ENCODE data around the gene SNAP47.

Gene SNAP47

DNA sequence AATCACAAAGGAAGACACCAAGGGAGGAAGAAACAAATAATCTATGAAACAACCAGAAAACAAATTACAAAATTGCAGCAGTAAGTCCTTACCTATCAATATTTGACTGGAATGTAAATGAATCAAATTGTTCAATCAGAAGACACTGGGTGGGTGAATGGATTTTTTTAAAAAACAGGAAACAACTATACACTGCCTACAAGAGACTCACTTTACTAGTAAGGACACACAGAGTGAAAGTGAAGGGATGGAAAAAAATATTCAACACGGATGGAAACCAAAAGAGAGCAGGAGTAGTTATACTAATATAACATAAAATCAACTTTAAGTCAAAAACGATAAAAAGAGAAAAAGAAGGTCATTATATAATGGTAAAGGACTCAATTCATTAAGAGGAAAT lies 73.8 kb downstream of the SNAP47 start:
- H3K4me3 ChIP-seq (replicated peaks in 1 of 2; ENCODE audit: low read depth in 2 of 2, low read length in 2 of 2): no peak overlapping the region
- TF ChIP-seq, protein P1, sequence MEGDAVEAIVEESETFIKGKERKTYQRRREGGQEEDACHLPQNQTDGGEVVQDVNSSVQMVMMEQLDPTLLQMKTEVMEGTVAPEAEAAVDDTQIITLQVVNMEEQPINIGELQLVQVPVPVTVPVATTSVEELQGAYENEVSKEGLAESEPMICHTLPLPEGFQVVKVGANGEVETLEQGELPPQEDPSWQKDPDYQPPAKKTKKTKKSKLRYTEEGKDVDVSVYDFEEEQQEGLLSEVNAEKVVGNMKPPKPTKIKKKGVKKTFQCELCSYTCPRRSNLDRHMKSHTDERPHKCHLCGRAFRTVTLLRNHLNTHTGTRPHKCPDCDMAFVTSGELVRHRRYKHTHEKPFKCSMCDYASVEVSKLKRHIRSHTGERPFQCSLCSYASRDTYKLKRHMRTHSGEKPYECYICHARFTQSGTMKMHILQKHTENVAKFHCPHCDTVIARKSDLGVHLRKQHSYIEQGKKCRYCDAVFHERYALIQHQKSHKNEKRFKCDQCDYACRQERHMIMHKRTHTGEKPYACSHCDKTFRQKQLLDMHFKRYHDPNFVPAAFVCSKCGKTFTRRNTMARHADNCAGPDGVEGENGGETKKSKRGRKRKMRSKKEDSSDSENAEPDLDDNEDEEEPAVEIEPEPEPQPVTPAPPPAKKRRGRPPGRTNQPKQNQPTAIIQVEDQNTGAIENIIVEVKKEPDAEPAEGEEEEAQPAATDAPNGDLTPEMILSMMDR (IDR thresholded peaks at IDR 0.05; ENCODE audit: low read depth, low read length): no peak

DNA sequence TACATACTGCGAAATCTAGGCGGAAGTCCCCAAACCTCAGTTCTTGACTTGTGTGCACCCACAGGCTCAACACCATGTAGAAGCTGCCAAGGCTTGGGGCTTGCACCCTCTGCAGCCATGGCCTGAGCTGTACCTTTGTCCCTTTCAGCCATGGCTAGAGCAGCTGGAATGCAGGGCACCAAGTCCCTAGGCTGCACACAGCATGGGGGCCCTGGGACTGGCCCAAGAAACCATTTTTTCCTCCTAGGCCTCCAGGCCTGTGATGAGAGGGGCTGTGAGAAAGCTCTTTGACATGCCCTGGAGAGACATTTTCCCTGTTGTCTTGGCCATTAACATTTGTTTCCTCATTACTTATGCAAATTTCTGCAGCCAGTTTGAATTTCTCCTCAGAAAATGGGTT lies 78.7 kb downstream of the SNAP47 start:
- no peak for DNase-seq (ENCODE audit: low read depth in 2 of 2)
- TF ChIP-seq, protein P1 (IDR thresholded peaks at IDR 0.05; ENCODE audit: low read depth, low read length): no peak
- H3K4me3 ChIP-seq (replicated peaks in 1 of 2; ENCODE audit: low read depth in 2 of 2, low read length in 2 of 2): no peak overlapping the region

More for the DNA sequence above, 73.8 kb downstream of the SNAP47 start:
- no peak for DNase-seq (ENCODE audit: low read depth in 2 of 2)

DNA sequence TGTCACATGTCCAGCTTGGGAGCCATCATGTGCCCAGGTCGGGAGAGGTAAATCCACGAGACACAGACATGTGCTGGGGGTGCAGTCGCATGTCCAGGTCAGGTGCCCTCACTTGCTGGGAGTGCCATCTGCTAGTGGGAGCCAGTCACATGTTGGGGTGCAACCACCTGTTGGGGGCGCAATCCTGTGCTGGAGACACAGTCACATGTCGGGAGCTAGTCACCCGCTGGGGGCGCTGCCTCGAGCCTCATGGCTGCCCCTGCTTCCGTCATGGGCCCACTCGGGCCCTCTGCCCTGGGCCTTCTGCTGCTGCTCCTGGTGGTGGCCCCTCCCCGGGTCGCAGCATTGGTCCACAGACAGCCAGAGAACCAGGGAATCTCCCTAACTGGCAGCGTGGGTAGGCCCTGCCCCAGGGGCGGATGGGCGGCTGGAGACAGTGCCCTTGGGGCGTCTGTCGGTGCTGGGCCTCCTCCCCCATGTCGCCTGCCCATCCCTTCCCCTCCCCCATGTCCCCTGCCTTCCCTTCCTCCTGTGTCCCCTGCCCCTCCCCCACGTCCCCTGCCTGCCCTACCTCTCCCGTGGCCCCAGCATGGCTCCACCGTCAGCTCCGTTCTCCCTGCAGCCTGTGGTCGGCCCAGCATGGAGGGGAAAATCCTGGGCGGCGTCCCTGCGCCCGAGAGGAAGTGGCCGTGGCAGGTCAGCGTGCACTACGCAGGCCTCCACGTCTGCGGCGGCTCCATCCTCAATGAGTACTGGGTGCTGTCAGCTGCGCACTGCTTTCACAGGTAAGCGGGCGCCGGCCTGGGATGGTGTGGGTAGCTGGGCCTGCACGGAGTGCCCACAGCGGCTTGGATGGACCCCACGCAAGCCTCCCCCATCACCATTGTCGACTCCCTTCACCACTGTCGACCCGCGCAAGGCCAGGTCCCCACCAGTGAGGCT lies 80.5 kb downstream of the SNAP47 start, which contains the start of gene PRSS38:
Gene PRSS38 (plus strand): TSS at position 208 of the 942 bp plus-strand sequence. CDS start 42 bp downstream, at position 250.
- TF ChIP-seq, protein P1 (IDR thresholded peaks at IDR 0.05; ENCODE audit: low read depth, low read length): no peak
- no peak within 1 kb of the TSS for H3K4me3 ChIP-seq (replicated peaks in 1 of 2; ENCODE audit: low read depth in 2 of 2, low read length in 2 of 2)

DNA sequence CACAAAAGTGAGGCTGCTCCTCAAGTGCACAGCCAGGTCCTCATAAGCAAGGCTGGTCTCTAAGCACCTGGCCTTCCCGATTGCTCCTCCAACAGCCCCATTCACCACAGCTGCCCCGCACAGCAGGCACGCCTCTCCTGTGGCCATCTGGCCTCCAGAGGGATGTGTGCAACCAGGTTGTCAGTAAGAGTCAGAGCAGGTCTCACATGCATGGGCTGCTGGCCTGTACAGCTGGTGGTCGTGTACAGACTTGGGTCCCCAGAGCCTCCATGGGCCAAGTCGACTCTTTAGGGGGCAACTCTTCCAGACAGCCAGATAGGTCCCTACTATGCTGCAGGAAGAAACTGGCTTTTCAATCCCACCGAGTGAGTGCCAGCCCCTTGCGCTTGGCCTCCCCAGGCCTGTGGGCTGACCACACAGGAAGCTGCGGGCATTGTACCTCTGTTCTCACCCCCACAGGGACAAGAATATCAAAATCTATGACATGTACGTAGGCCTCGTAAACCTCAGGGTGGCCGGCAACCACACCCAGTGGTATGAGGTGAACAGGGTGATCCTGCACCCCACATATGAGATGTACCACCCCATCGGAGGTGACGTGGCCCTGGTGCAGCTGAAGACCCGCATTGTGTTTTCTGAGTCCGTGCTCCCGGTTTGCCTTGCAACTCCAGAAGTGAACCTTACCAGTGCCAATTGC lies 81.7 kb downstream of the SNAP47 start:
- no peak overlapping the region for H3K4me3 ChIP-seq (replicated peaks in 1 of 2; ENCODE audit: low read depth in 2 of 2, low read length in 2 of 2)
- TF ChIP-seq, protein P1 (IDR thresholded peaks at IDR 0.05; ENCODE audit: low read depth, low read length): no peak
- DNase-seq (ENCODE audit: low read depth in 2 of 2): no peak

More for the DNA sequence above, 80.5 kb downstream of the SNAP47 start, which contains the start of gene PRSS38:
- DNase-seq (ENCODE audit: low read depth in 2 of 2): no peak

DNA sequence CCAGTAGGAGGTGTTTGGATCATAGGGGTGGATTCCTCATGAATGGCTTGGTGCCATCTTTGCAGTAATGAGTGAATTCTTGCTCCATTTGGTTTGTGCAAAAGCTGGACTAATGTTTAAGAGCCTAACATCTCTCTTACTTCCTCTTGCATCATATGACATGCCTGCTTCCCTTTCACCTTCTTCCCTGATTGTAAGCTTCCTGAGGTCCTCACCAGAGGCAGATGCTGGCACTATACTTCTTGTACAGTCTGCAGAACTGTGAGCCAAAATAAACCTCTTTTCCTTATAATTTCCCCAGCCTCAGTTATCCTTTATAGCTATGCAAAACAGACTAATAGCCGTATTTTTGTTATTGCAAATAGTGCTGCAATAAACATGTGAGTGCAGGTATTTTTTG lies 88.3 kb downstream of the SNAP47 start:
- H3K4me3 ChIP-seq (replicated peaks in 1 of 2; ENCODE audit: low read depth in 2 of 2, low read length in 2 of 2): no peak overlapping the region
- no peak for DNase-seq (ENCODE audit: low read depth in 2 of 2)
- TF ChIP-seq, protein P1 (IDR thresholded peaks at IDR 0.05; ENCODE audit: low read depth, low read length): no peak

DNA sequence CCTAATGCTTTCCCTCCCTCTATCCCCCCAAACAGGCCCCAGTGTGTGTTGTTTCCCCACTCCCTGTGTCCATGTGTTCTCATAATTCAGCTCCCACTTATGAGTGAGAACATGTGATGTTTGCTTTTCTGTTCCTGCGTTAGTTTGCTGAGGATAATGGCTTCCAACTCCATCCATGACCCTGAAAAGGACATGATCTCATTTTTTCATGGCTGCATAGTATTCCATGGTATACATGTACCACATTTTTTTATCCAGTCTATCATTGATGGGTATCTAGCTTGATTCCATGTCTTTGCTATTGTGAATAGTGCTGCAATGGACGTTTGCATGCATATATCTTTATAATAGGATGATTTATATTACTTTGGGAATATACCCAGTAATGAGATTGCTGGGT lies 89.0 kb downstream of the SNAP47 start:
- TF ChIP-seq, protein P1 (IDR thresholded peaks at IDR 0.05; ENCODE audit: low read depth, low read length): no peak
- H3K4me3 ChIP-seq (replicated peaks in 1 of 2; ENCODE audit: low read depth in 2 of 2, low read length in 2 of 2): no peak overlapping the region
- no peak for DNase-seq (ENCODE audit: low read depth in 2 of 2)
